ENCODE data around the gene SPATA9.

DNA sequence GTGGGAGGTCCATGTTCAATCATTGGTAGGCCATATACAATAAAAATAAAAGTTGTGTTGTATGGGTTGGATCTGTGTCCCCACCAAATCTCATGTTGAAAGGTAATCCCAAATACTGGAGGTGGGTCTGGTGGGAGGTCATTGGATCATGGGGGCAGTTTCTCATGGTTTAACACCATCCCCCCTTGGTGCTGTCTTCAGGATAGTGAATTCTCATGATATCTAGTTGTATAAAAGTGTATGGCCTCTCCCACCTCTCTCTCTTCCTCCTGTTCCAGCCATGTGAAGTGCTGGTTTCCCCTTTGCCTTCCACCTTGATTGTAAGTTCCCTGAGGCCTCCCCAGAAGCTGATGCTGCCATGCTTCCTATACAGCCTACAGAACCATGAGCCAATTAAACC, 15.1 kb downstream of the SPATA9 start:
- TF ChIP-seq, protein P1, sequence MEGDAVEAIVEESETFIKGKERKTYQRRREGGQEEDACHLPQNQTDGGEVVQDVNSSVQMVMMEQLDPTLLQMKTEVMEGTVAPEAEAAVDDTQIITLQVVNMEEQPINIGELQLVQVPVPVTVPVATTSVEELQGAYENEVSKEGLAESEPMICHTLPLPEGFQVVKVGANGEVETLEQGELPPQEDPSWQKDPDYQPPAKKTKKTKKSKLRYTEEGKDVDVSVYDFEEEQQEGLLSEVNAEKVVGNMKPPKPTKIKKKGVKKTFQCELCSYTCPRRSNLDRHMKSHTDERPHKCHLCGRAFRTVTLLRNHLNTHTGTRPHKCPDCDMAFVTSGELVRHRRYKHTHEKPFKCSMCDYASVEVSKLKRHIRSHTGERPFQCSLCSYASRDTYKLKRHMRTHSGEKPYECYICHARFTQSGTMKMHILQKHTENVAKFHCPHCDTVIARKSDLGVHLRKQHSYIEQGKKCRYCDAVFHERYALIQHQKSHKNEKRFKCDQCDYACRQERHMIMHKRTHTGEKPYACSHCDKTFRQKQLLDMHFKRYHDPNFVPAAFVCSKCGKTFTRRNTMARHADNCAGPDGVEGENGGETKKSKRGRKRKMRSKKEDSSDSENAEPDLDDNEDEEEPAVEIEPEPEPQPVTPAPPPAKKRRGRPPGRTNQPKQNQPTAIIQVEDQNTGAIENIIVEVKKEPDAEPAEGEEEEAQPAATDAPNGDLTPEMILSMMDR (IDR thresholded peaks at IDR 0.05; ENCODE audit: low read depth, low read length, poor library complexity, severe bottlenecking): no peak
- TF ChIP-seq EZH2phosphoT487 (IDR thresholded peaks at IDR 0.05; ENCODE audit: borderline replicate concordance, low read length): no peak
